ENCODE data around the gene SHROOM3. TPM values are rescaled to one million over a fixed set of nuclear protein-coding genes. Genes with fewer than 3 reads are reported as not detected.
A peak's percentile ranks its signal among the peaks of the same experiment; 100 is the strongest.

The SHROOM3 gene
- total RNA-seq, 2 donors from 2014 or later: 18.1 to 21.8 TPM

- no peak overlapping the region for H3K9ac ChIP-seq (ENCODE audit: extremely low read depth, low read length, poor library complexity, severe bottlenecking)
- H3K4me3 ChIP-seq (ENCODE audit: low read length): no peak overlapping the region
- 92 to 93% methylated on average over 3 of the region's 3 CpGs for WGBS, 2 experiments (ENCODE audit: insufficient coverage in 1 of 2, insufficient read length in 1 of 2)
- H3K4me1 ChIP-seq (ENCODE audit: control insufficient read depth, insufficient read depth, low read length): peaks cover 19% of the 10 kb centered on the region
- Mint-ChIP-seq H3K9me3 (no peaks in the 10 kb centered on the region), H3K27ac (no peak overlapping the region), H3K36me3 (ENCODE audit: low read depth) (no peaks in the 10 kb centered on the region), H3K4me1 (peaks cover 35% of the 10 kb centered on the region), H3K27me3 (ENCODE audit: insufficient read depth) (no peaks in the 10 kb centered on the region), H3K4me3 (no peak overlapping the region)
- H3K36me3 ChIP-seq (ENCODE audit: control insufficient read depth, insufficient read depth, low read length): no peaks in the 10 kb centered on the region
- TF ChIP-seq CTCF (conservative IDR thresholded peaks at IDR 0.05): no peak
- no peaks in the 10 kb centered on the region for H3K27me3 ChIP-seq (ENCODE audit: control insufficient read depth, insufficient read depth, low read length, poor library complexity, severe bottlenecking)
- H3K9me3 ChIP-seq (ENCODE audit: control insufficient read depth, low read length): no peaks in the 10 kb centered on the region
- DNase-seq: no peak
- H3K27ac ChIP-seq (ENCODE audit: low read depth, low read length): peak overlapping the region; percentile 98
Observed at GRCh38 chr4:76591992-76592391, 157.0 kb downstream of the SHROOM3 start.

GRCh38 chr4:76592460-76592859 lies 157.4 kb downstream of the SHROOM3 start:
- Mint-ChIP-seq H3K27me3 (ENCODE audit: insufficient read depth) (no peaks in the 10 kb centered on the region), H3K4me1 (peaks cover 31% of the 10 kb centered on the region), H3K9me3 (no peaks in the 10 kb centered on the region), H3K36me3 (ENCODE audit: low read depth) (no peaks in the 10 kb centered on the region), H3K4me3 (no peak overlapping the region), H3K27ac (no peak overlapping the region)
- no peak for TF ChIP-seq CTCF (conservative IDR thresholded peaks at IDR 0.05)
- H3K4me3 ChIP-seq (ENCODE audit: low read length): no peak overlapping the region
- H3K36me3 ChIP-seq (ENCODE audit: control insufficient read depth, insufficient read depth, low read length): no peaks in the 10 kb centered on the region
- 96% methylated on average over 5 to 6 of the region's 6 CpGs for WGBS, 2 experiments (ENCODE audit: insufficient coverage in 1 of 2, insufficient read length in 1 of 2)
- H3K27me3 ChIP-seq (ENCODE audit: control insufficient read depth, insufficient read depth, low read length, poor library complexity, severe bottlenecking): no peaks in the 10 kb centered on the region
- DNase-seq: no peak
- no peaks in the 10 kb centered on the region for H3K9me3 ChIP-seq (ENCODE audit: control insufficient read depth, low read length)
- peaks cover 16% of the 10 kb centered on the region for H3K4me1 ChIP-seq (ENCODE audit: control insufficient read depth, insufficient read depth, low read length)
- H3K27ac ChIP-seq (ENCODE audit: low read depth, low read length): no peak overlapping the region
- H3K9ac ChIP-seq (ENCODE audit: extremely low read depth, low read length, poor library complexity, severe bottlenecking): no peak overlapping the region

- H3K9me3 Mint-ChIP-seq: no peaks in the 10 kb centered on the region
- peaks cover 11% of the 10 kb centered on the region for H3K4me1 ChIP-seq (ENCODE audit: control insufficient read depth, insufficient read depth, low read length)
- WGBS, 2 experiments (ENCODE audit: insufficient coverage in 1 of 2, insufficient read length in 1 of 2): 93% methylated on average over 2 of the region's 2 CpGs; no CpG with 5 or more reads in 1 of the 2 experiments
- no peak overlapping the region for H3K4me3 Mint-ChIP-seq
- no peak overlapping the region for H3K9ac ChIP-seq (ENCODE audit: extremely low read depth, low read length, poor library complexity, severe bottlenecking)
- H3K9me3 ChIP-seq (ENCODE audit: control insufficient read depth, low read length): no peaks in the 10 kb centered on the region
- TF ChIP-seq CTCF (conservative IDR thresholded peaks at IDR 0.05): no peak
- H3K4me1 Mint-ChIP-seq: peaks cover 28% of the 10 kb centered on the region
- no peaks in the 10 kb centered on the region for H3K27me3 Mint-ChIP-seq (ENCODE audit: insufficient read depth)
- no peak overlapping the region for H3K27ac Mint-ChIP-seq
- no peak overlapping the region for H3K27ac ChIP-seq (ENCODE audit: low read depth, low read length)
- no peaks in the 10 kb centered on the region for H3K36me3 ChIP-seq (ENCODE audit: control insufficient read depth, insufficient read depth, low read length)
- H3K36me3 Mint-ChIP-seq (ENCODE audit: low read depth): no peaks in the 10 kb centered on the region
- no peaks in the 10 kb centered on the region for H3K27me3 ChIP-seq (ENCODE audit: control insufficient read depth, insufficient read depth, low read length, poor library complexity, severe bottlenecking)
- H3K4me3 ChIP-seq (ENCODE audit: low read length): no peak overlapping the region
- DNase-seq: no peak
Observed at GRCh38 chr4:76594173-76594572, 159.1 kb downstream of the SHROOM3 start.

Measured in endodermal cell (in vitro differentiated cells).